CD14-positive monocyte (primary cell): ENCODE results near the gene USHBP1. TPM values are rescaled to one million over a fixed set of nuclear protein-coding genes. Genes with fewer than 3 reads are reported as not detected.

Experiments
- DNase-seq, 3 donors: peaks; one replicate each; pipeline ENCODE4 v3.0.0-alpha.2; 2011 to 2022
- H2AFZ ChIP-seq: 2 replicates; pipeline ENCODE4 v1.6.0; 2012; ENCODE audit warnings: mild to moderate bottlenecking, low read depth, low read length, inconsistent platforms; ENCODE audit not compliant: insufficient read depth, poor library complexity, severe bottlenecking
- H3K27ac ChIP-seq, 2 donors: 1 replicate in 1 of 2; 2 replicates in 1 of 2; pipeline ENCODE4 v1.5.1; 2012 to 2013; ENCODE audit warnings: low read length in 2 of 2, control low read depth in 1 of 2, inconsistent platforms in 1 of 2, low read depth in 1 of 2, mild to moderate bottlenecking in 1 of 2
- H3K27me3 ChIP-seq, 2 donors: one replicate each; pipeline versions ENCODE4 v1.6.0 to v1.6.1; 2011 to 2013; ENCODE audit warnings: low read length in 2 of 2; ENCODE audit not compliant: control insufficient read depth in 2 of 2, insufficient read depth in 2 of 2
- H3K36me3 ChIP-seq, 2 donors: replicated peaks in 1 of 2; 1 replicate in 1 of 2; 2 replicates in 1 of 2; pipeline versions ENCODE4 v1.5.1 to v1.6.1; 2012 to 2013; ENCODE audit warnings: low read length in 2 of 2, control low read depth in 1 of 2, inconsistent platforms in 1 of 2, mild to moderate bottlenecking in 1 of 2; ENCODE audit not compliant: insufficient read depth in 2 of 2, control insufficient read depth in 1 of 2
- H3K4me1 ChIP-seq, 2 donors: 1 replicate in 1 of 2; 2 replicates in 1 of 2; pipeline versions ENCODE4 v1.5.1 to v1.6.1; 2012 to 2013; ENCODE audit warnings: low read length in 2 of 2, control low read depth in 1 of 2, inconsistent platforms in 1 of 2, mild to moderate bottlenecking in 1 of 2, moderate library complexity in 1 of 2; ENCODE audit not compliant: insufficient read depth in 2 of 2, control insufficient read depth in 1 of 2
- H3K4me2 ChIP-seq: replicated peaks from 2 replicates; pipeline ENCODE3; 2012; ENCODE audit warnings: low read length, moderate library complexity, mild to moderate bottlenecking; ENCODE audit not compliant: poor library complexity, severe bottlenecking; ENCODE audit errors: extremely low read depth
- H3K4me3 ChIP-seq, 3 experiments: fragments of 200-600 bp in 1 of 3; sonication (generic) in 1 of 3; replicated peaks in 1 of 3; 1 replicate in 2 of 3; 2 replicates in 1 of 3; pipeline ENCODE4 v1.5.1; 2011 to 2013; ENCODE audit warnings: low read length in 3 of 3, mild to moderate bottlenecking in 3 of 3, control low read depth in 2 of 3, low read depth in 2 of 3, inconsistent platforms in 1 of 3, moderate library complexity in 1 of 3
- H3K79me2 ChIP-seq: 2 replicates; pipeline ENCODE4 v1.6.0; 2012; ENCODE audit warnings: mild to moderate bottlenecking, control low read depth, inconsistent platforms, low read length, moderate library complexity; ENCODE audit not compliant: insufficient read depth
- H3K9ac ChIP-seq: 2 replicates; pipeline ENCODE4 v1.6.0; 2017; ENCODE audit warnings: low read length, mild to moderate bottlenecking; ENCODE audit not compliant: insufficient read depth, poor library complexity, severe bottlenecking
- H3K9me3 ChIP-seq, 2 donors: replicated peaks in 1 of 2; 1 replicate in 1 of 2; 2 replicates in 1 of 2; pipeline versions ENCODE4 v1.5.1 to v1.6.1; 2012 to 2013; ENCODE audit warnings: low read length in 2 of 2, control low read depth in 1 of 2; ENCODE audit not compliant: control insufficient read depth in 1 of 2, insufficient read depth in 1 of 2
- H4K20me1 ChIP-seq: 2 replicates; pipeline ENCODE4 v1.6.0; 2012; ENCODE audit warnings: mild to moderate bottlenecking, low read length, control low read depth, moderate library complexity; ENCODE audit not compliant: insufficient read depth
- H3K27ac Mint-ChIP-seq, 7 donors: one replicate each; pipeline ENCODE4 v1.8.0; 2020; ENCODE audit warnings: mild to moderate bottlenecking in 7 of 7, mixed read lengths in 7 of 7, moderate library complexity in 6 of 7, inconsistent platforms in 2 of 7
- H3K27me3 Mint-ChIP-seq, 3 donors: one replicate each; pipeline ENCODE4 v1.8.0; 2021 to 2022; ENCODE audit warnings: low read depth in 3 of 3, mild to moderate bottlenecking in 3 of 3, mixed read lengths in 3 of 3, moderate library complexity in 3 of 3, inconsistent platforms in 1 of 3
- H3K36me3 Mint-ChIP-seq, 2 donors: one replicate each; pipeline ENCODE4 v1.8.0; 2020; ENCODE audit warnings: mixed read lengths in 2 of 2, inconsistent platforms in 1 of 2, mild to moderate bottlenecking in 1 of 2
- H3K4me1 Mint-ChIP-seq: one replicate; pipeline ENCODE4 v1.8.0; 2020; ENCODE audit warnings: mild to moderate bottlenecking, mixed read lengths
- H3K4me3 Mint-ChIP-seq, 2 donors: one replicate each; pipeline ENCODE4 v1.8.0; 2020; ENCODE audit warnings: mild to moderate bottlenecking in 2 of 2, mixed read lengths in 2 of 2, moderate library complexity in 1 of 2
- H3K9me3 Mint-ChIP-seq, 7 donors: one replicate each; pipeline ENCODE4 v1.8.0; 2020 to 2022; ENCODE audit warnings: mixed read lengths in 7 of 7, mild to moderate bottlenecking in 6 of 7, moderate library complexity in 6 of 7, inconsistent platforms in 2 of 7
- CTCF ChIP-seq: fragments of 200-600 bp; IDR thresholded peaks from one replicate; pipeline ENCODE4 v1.8.0; 2022; ENCODE audit warnings: antibody characterized with exemption, mild to moderate bottlenecking
- WGBS: methylation state at CpG from one replicate; pipeline ENCODE4 v1.1.5; 2013; ENCODE audit warnings: missing lambda C conversion rate; ENCODE audit not compliant: insufficient coverage; 5-methylcytosine and 5-hydroxymethylcytosine counted together
- intact Hi-C, 2 donors: fragments of 100-400 bp; cut with micrococcal nuclease; formaldehyde crosslinking; loops; one replicate each; pipeline versions ENCODE4 v1.15.0 to v1.15.1; 2023
- polyA plus RNA-seq, 3 donors: library from polyadenylated mRNA; depleted of rRNA in 1 of 3; unstranded in 2 of 3; stranded (reverse) in 1 of 3; fragments of 300-500 nt in 2 of 3; fragments of >200 nt in 1 of 3; fragmentation: Illumina TruSeq in 2 of 3; gene quantifications; 1 replicate in 2 of 3; 2 replicates in 1 of 3; pipeline ENCODE4 v1.2.3, GENCODE V29; 2012 to 2021

The USHBP1 gene
- polyA plus RNA-seq, 3 donors = not detected

GRCh38 chr19:17249887-17250548, 14.5 kb downstream of the USHBP1 start:
- WGBS = 97% methylated on average over 12 of the region's 15 CpGs

More at GRCh38 chr19:17249887-17250548, 14.5 kb downstream of the USHBP1 start:
- no peak overlapping the region for H3K27ac Mint-ChIP-seq
- H3K4me1 ChIP-seq = peaks cover 9 to 15% of the 10 kb centered on the region in 2 donors
- H3K9me3 Mint-ChIP-seq = no peaks in the 10 kb centered on the region
- TF ChIP-seq CTCF = no peak
- no peak overlapping the region for H3K27ac ChIP-seq
- peaks cover 13% of the 10 kb centered on the region for H3K4me1 Mint-ChIP-seq
- no peak for DNase-seq
- H3K79me2 ChIP-seq = no peaks in the 10 kb centered on the region
- no peak overlapping the region for H3K9ac ChIP-seq
- H3K36me3 Mint-ChIP-seq = no peaks in the 10 kb centered on the region
- no peaks in the 10 kb centered on the region for H3K36me3 ChIP-seq
- H3K4me3 Mint-ChIP-seq = no peak overlapping the region
- intact Hi-C loops = no loop called here
- no peak overlapping the region for H2AFZ ChIP-seq
- H4K20me1 ChIP-seq = no peaks in the 10 kb centered on the region
- H3K27me3 Mint-ChIP-seq = peaks cover 4 to 13% (median 10%) of the 10 kb centered on the region in 3 donors
- no peak overlapping the region for H3K4me2 ChIP-seq
- H3K9me3 ChIP-seq = no peaks in the 10 kb centered on the region
- H3K4me3 ChIP-seq = no peak overlapping the region
- no peaks in the 10 kb centered on the region for H3K27me3 ChIP-seq
